PC-3 (cell line): Measurements from ENCODE around the gene TBC1D21. TPM values are rescaled to one million over a fixed set of nuclear protein-coding genes. Genes with fewer than 3 reads are reported as not detected.

ENCODE experiments used
- ATAC-seq: fragments of 200-7000 bp; cut with Tn5 transposase; 2 replicates; pipeline ENCODE4 v1.9.1; 2020; ENCODE audit warnings: mild to moderate bottlenecking, moderate library complexity
- BruUV-seq: library from RNA; stranded (reverse); fragments of 400-500 nt; replicated peaks from 2 replicates; lab custom pipeline; 2021; lab: Mats Ljungman, UMichigan
- CTCF ChIA-PET: fragments of 300-600 bp; sonication (Branson Sonifier 250); formaldehyde crosslinking; loops from one replicate; lab custom pipeline; 2022; ENCODE audit warnings: antibody characterized with exemption; lab: Charles Lee
- POLR2A ChIA-PET: fragments of 300-600 bp; sonication (Branson Sonifier 250); formaldehyde crosslinking; loops from one replicate; lab custom pipeline; 2022; ENCODE audit warnings: antibody characterized with exemption; ENCODE audit not compliant: unreplicated experiment; lab: Charles Lee
- DNase-seq: peaks from one replicate; pipeline ENCODE4 v3.0.0-alpha.2; 2015
- H2AFZ ChIP-seq: fragments of 300-600 bp; sonication (generic); 2 replicates; pipeline ENCODE4 v1.6.0; 2016; ENCODE audit warnings: antibody characterized with exemption, low read length
- H3F3A ChIP-seq: fragments of 300-600 bp; sonication (generic); one replicate; pipeline ENCODE4 v1.6.0; 2017; ENCODE audit warnings: antibody characterized with exemption, low read length, control low read depth, mild to moderate bottlenecking; ENCODE audit not compliant: unreplicated experiment
- H3K27ac ChIP-seq: fragments of 300-600 bp; sonication (generic); 2 replicates; pipeline ENCODE4 v1.5.1; 2016; ENCODE audit warnings: mild to moderate bottlenecking, low read length
- H3K27me3 ChIP-seq: fragments of 300-600 bp; sonication (generic); 2 replicates; pipeline ENCODE4 v1.6.1; 2016; ENCODE audit warnings: low read length, mixed read lengths
- H3K36me3 ChIP-seq: fragments of 300-600 bp; sonication (generic); 2 replicates; pipeline ENCODE4 v1.6.1; 2016; ENCODE audit warnings: low read depth, mixed run types, low read length, mixed read lengths
- H3K4me1 ChIP-seq: fragments of 300-600 bp; sonication (generic); 2 replicates; pipeline ENCODE4 v1.5.1; 2016; ENCODE audit warnings: low read length; ENCODE audit not compliant: insufficient read depth
- H3K4me2 ChIP-seq: fragments of 300-600 bp; sonication (generic); 2 replicates; pipeline ENCODE4 v1.6.0; 2016; ENCODE audit warnings: low read length
- H3K4me3 ChIP-seq: fragments of 300-600 bp; sonication (generic); 2 replicates; pipeline ENCODE4 v1.5.1; 2016; ENCODE audit warnings: mild to moderate bottlenecking, low read length, mixed read lengths
- H3K79me2 ChIP-seq: fragments of 300-600 bp; sonication (generic); 2 replicates; pipeline ENCODE4 v1.6.1; 2017; ENCODE audit warnings: low read length, mixed read lengths
- H3K9ac ChIP-seq: fragments of 300-600 bp; sonication (generic); 2 replicates; pipeline ENCODE4 v1.6.0; 2016; ENCODE audit warnings: mild to moderate bottlenecking, low read length
- H3K9me2 ChIP-seq: fragments of 300-600 bp; sonication (generic); replicated peaks from 2 replicates; pipeline ENCODE4 v1.6.1; 2016; ENCODE audit warnings: mixed run types, low read length, mixed read lengths
- H3K9me3 ChIP-seq: fragments of 300-600 bp; sonication (generic); 2 replicates; pipeline ENCODE4 v1.6.1; 2016; ENCODE audit warnings: low read length, mixed read lengths
- H4K20me1 ChIP-seq: fragments of 300-600 bp; sonication (generic); 2 replicates; pipeline ENCODE4 v1.6.1; 2016; ENCODE audit warnings: low read length, mixed read lengths
- EZH2 ChIP-seq: fragments of 300-600 bp; sonication (generic); IDR thresholded peaks from one replicate; pipeline ENCODE4 v1.6.1; 2017; ENCODE audit warnings: antibody characterized with exemption, mild to moderate bottlenecking, low read length; ENCODE audit not compliant: unreplicated experiment
- EZH2phosphoT487 ChIP-seq: fragments of 300-600 bp; sonication (generic); IDR thresholded peaks from 2 replicates; pipeline ENCODE4 v1.6.1; 2018; ENCODE audit warnings: mild to moderate bottlenecking, antibody characterized with exemption, low read length, borderline replicate concordance
- intact Hi-C: fragments of 100-400 bp; cut with micrococcal nuclease; formaldehyde crosslinking; loops from 2 replicates; pipeline ENCODE4 v1.9.0; 2023
- total RNA-seq: library from RNA; depleted of rRNA; stranded (reverse); fragments of >200 nt; gene quantifications from 2 replicates; pipeline ENCODE4 v1.2.3, GENCODE V29; 2014
- TF ChIP-seq, protein P1 (sequence below): fragments of 300-600 bp; sonication (generic); conservative IDR thresholded peaks from 2 replicates; pipeline ENCODE4 v1.5.1; 2017; ENCODE audit warnings: antibody characterized with exemption, low read depth, mild to moderate bottlenecking, low read length

The TBC1D21 gene
- total RNA-seq, 1 experiment from 2014 or later, result not detected

DNA sequence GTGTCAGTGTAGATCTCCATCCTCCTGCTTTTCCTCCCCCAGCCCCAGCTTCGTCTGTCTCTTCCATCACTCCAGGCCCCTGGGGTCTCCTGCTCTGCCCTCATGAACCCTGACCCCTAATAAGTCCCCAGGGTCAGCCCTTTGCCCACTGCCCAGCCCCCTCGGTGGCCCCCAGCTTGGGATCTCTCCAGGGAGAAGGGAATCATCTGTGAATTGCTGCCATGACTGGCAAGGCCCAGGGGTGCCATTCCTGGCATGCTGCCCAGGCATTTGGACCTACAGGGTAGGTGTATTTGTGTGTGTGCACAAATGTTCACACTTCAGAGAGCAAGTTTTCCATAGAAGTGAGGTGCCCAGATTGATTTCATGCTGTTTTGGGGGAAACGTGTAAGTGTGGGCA, 5.9 kb upstream of the TBC1D21 start:
- DNase-seq, result no peak
- BruUV-seq, result no TSS peak

DNA sequence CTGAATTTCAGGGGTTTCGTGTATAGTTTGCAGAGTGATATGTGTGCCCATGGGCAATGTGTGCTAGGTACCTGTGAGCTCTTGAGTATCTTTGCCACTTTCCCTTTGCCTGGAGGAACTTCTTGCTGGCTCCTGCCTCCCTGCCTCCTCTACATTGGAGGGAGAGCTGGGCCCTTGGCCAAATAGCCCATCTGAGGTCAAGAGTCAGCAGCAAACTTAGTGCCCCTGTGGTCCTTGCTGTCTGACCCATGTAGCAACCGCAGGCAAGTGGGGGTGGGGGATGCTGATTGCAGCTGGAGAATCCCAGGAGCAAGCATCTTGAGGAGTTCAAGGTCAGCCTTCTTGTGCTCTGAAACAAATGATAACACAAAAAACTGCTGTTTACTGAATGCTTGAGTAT, 5.4 kb upstream of the TBC1D21 start:
- DNase-seq (no peak), ATAC-seq (no peak)
- H3K4me2 ChIP-seq, result no peak overlapping the region
- no peak overlapping the region for H3K27ac ChIP-seq
- no peaks in the 10 kb centered on the region for H4K20me1 ChIP-seq
- TF ChIP-seq EZH2phosphoT487, result no peak
- TF ChIP-seq, protein P1, sequence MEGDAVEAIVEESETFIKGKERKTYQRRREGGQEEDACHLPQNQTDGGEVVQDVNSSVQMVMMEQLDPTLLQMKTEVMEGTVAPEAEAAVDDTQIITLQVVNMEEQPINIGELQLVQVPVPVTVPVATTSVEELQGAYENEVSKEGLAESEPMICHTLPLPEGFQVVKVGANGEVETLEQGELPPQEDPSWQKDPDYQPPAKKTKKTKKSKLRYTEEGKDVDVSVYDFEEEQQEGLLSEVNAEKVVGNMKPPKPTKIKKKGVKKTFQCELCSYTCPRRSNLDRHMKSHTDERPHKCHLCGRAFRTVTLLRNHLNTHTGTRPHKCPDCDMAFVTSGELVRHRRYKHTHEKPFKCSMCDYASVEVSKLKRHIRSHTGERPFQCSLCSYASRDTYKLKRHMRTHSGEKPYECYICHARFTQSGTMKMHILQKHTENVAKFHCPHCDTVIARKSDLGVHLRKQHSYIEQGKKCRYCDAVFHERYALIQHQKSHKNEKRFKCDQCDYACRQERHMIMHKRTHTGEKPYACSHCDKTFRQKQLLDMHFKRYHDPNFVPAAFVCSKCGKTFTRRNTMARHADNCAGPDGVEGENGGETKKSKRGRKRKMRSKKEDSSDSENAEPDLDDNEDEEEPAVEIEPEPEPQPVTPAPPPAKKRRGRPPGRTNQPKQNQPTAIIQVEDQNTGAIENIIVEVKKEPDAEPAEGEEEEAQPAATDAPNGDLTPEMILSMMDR, result no peak
- TF ChIP-seq EZH2, result no peak
- no peak overlapping the region for H3K4me3 ChIP-seq
- no peaks in the 10 kb centered on the region for H3K9me3 ChIP-seq
- no peaks in the 10 kb centered on the region for H3K36me3 ChIP-seq
- H3K79me2 ChIP-seq, result no peaks in the 10 kb centered on the region
- POLR2A ChIA-PET, result no interaction called here
- CTCF ChIA-PET, result no interaction called here
- H3F3A ChIP-seq, result no peaks in the 10 kb centered on the region
- H3K9me2 ChIP-seq, result no peaks in the 10 kb centered on the region
- H3K27me3 ChIP-seq, result peaks cover 58% of the 10 kb centered on the region
- intact Hi-C loops, result no loop called here
- BruUV-seq, result no TSS peak
- no peak overlapping the region for H3K9ac ChIP-seq
- H2AFZ ChIP-seq, result no peak overlapping the region
- H3K4me1 ChIP-seq, result no peaks in the 10 kb centered on the region

More for the DNA sequence above, 5.9 kb upstream of the TBC1D21 start:
- CTCF ChIA-PET, result no interaction called here
- Histone ChIP-seq H3K9me3 (no peaks in the 10 kb centered on the region), H4K20me1 (no peaks in the 10 kb centered on the region), H3K36me3 (no peaks in the 10 kb centered on the region), H3K4me1 (no peaks in the 10 kb centered on the region), H3K9ac (no peak overlapping the region), H2AFZ (no peak overlapping the region), H3K79me2 (no peaks in the 10 kb centered on the region), H3K4me2 (no peak overlapping the region), H3K4me3 (no peak overlapping the region), H3K27me3 (peaks cover 63% of the 10 kb centered on the region), H3K27ac (no peak overlapping the region), H3F3A (no peaks in the 10 kb centered on the region), H3K9me2 (no peaks in the 10 kb centered on the region)
- ATAC-seq, result no peak
- no peak for TF ChIP-seq EZH2
- intact Hi-C loops, result no loop called here
- POLR2A ChIA-PET, result no interaction called here

DNA sequence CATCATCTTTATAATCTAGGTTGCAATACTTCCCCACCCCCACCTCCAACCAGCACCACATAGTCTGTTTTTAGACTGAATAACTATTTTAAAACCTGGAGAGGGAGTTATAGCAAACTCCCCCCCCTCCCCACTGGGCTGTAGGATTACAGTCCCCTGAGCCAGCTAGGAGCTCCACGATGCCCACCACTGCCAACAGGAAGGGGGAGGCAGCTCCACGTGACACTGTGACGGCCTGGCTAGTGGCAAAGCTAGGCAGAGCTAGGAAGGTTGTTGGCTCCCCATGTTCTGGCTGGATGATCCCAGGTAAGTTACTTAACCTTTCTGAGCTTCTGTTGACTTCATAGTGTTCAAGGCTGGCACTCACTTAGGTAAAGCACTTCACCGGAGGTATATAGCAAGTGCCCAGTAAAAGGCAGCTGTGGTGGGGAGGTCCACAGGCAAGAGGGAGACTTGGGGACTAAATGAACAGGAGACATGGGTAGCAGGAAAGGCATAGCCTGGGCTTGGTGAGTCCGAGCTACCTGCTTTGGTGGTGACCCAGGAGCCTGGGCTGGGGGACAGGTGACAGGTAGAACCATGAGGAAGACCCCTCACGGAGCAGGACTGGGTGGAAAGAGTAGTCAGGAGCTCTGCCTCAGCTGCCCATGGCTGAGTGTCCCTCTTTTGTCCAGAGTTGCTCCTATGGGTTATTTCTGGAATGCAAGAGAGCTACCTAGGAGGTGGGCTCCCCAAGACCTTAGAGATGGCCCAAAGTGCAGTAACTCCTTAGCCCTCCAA, 4.0 kb upstream of the TBC1D21 start:
- H3K27me3 ChIP-seq, result peaks cover 45% of the 10 kb centered on the region

More for the DNA sequence above, 4.0 kb upstream of the TBC1D21 start:
- DNase-seq (no peak), ATAC-seq (no peak)
- CTCF ChIA-PET, result no interaction called here
- Histone ChIP-seq H3K4me1 (no peaks in the 10 kb centered on the region), H3K79me2 (no peaks in the 10 kb centered on the region), H3K27ac (no peak overlapping the region), H3K9ac (no peak overlapping the region), H3K4me3 (no peak overlapping the region), H4K20me1 (no peaks in the 10 kb centered on the region), H3F3A (no peaks in the 10 kb centered on the region), H3K4me2 (no peak overlapping the region), H2AFZ (no peak overlapping the region), H3K9me2 (no peaks in the 10 kb centered on the region), H3K36me3 (no peaks in the 10 kb centered on the region), H3K9me3 (no peaks in the 10 kb centered on the region)
- POLR2A ChIA-PET, result no interaction called here
- intact Hi-C loops, result no loop called here
- BruUV-seq, result no TSS peak
- TF ChIP-seq EZH2phosphoT487, result no peak
- TF ChIP-seq, protein P1, result no peak
- no peak for TF ChIP-seq EZH2
